ENCODE data around the gene TMEM95. TPM values are rescaled to one million over a fixed set of nuclear protein-coding genes. Genes with fewer than 3 reads are reported as not detected.

Gene TMEM95
- polyA plus RNA-seq, 1 donor (not counting 4 experiments of a cell fraction or from before 2014, with no cell fraction given), result not detected

DNA sequence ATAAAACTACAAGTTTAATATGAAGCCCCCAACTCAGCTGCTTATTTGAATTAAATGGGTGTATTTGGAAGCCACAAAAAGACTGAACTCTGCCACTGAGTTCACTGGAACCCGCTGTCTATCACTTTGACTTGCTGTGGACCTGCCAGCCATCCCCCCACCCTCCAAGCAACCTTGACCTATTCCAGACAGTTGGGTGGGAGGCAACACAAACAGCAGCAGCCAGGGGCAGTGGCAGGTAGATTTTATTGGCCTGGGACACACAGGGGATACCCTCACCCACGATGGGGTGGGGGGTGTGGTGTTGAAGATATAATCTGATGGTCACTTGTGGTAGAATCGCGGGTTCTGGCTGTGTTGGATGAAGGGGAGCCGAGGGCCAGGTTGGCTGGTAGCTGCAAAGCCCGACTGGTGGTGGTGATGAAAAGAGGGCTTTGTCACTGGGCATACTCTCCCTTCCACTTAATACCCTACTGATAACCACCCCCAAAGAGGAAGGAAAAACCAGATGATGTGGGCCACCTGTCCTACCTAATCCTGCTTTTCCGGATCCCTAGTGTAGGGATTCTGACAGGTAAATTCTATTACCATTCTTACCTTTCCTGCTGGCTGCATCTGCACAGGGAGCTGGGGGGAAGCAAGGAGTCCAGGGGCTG is 42.4 kb upstream of the TMEM95 start:
- peak overlapping the region; percentile 88 for H3K4me2 ChIP-seq (ENCODE audit: control insufficient read depth, extremely low read depth, insufficient read depth, low read depth, low read length)
- H3K36me3 ChIP-seq (ENCODE audit: control insufficient read depth in 2 of 2, extremely low read depth in 1 of 2, insufficient read depth in 2 of 2, low read length in 2 of 2), result peaks cover 38 to 61% of the 10 kb centered on the region in 2 experiments
- peaks cover 46% of the 10 kb centered on the region for H3K4me1 ChIP-seq (ENCODE audit: control insufficient read depth, extremely low read depth, insufficient read depth, low read length)
- peaks cover 61% of the 10 kb centered on the region for H3K79me2 ChIP-seq (ENCODE audit: control insufficient read depth, insufficient read depth, low read length)
- no peak overlapping the region for H2AFZ ChIP-seq (ENCODE audit: control insufficient read depth, low read length)
- H3K9me1 ChIP-seq (ENCODE audit: control insufficient read depth, extremely low read depth, insufficient read depth, low read length), result peaks cover 8% of the 10 kb centered on the region
- no peak overlapping the region for H3K27ac ChIP-seq (ENCODE audit: control insufficient read depth, insufficient read depth, low read length)
- no peak overlapping the region for H3K4me3 ChIP-seq (ENCODE audit: control insufficient read depth in 2 of 3, extremely low read depth in 1 of 3, insufficient read depth in 2 of 3, low read depth in 1 of 3, low read length in 3 of 3)
- TF ChIP-seq, protein P1, sequence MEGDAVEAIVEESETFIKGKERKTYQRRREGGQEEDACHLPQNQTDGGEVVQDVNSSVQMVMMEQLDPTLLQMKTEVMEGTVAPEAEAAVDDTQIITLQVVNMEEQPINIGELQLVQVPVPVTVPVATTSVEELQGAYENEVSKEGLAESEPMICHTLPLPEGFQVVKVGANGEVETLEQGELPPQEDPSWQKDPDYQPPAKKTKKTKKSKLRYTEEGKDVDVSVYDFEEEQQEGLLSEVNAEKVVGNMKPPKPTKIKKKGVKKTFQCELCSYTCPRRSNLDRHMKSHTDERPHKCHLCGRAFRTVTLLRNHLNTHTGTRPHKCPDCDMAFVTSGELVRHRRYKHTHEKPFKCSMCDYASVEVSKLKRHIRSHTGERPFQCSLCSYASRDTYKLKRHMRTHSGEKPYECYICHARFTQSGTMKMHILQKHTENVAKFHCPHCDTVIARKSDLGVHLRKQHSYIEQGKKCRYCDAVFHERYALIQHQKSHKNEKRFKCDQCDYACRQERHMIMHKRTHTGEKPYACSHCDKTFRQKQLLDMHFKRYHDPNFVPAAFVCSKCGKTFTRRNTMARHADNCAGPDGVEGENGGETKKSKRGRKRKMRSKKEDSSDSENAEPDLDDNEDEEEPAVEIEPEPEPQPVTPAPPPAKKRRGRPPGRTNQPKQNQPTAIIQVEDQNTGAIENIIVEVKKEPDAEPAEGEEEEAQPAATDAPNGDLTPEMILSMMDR (optimal IDR thresholded peaks at IDR 0.05 in 1 of 3, IDR thresholded peaks at IDR 0.05 in 1 of 3, conservative IDR thresholded peaks at IDR 0.05 in 1 of 3; ENCODE audit: extremely low read depth in 1 of 3, insufficient read depth in 2 of 3, low read length in 3 of 3), result no peak
- no peak for TF ChIP-seq EZH2 (IDR thresholded peaks at IDR 0.05; ENCODE audit: low read length)
- no peak overlapping the region for H3K9ac ChIP-seq (ENCODE audit: control insufficient read depth, extremely low read depth, insufficient read depth, low read length)
- peaks cover 50% of the 10 kb centered on the region for H4K20me1 ChIP-seq (ENCODE audit: control insufficient read depth, extremely low read depth, insufficient read depth, low read length)
- FAIRE-seq (no peak), DNase-seq (ENCODE audit: low read depth, low spot score) (no peak)
- H3K27me3 ChIP-seq (ENCODE audit: control insufficient read depth, extremely low read depth, insufficient read depth, low read length), result no peaks in the 10 kb centered on the region
- no peaks in the 10 kb centered on the region for H3K9me3 ChIP-seq (ENCODE audit: control insufficient read depth, low read depth, low read length)
- dilution Hi-C loops (cut with MboI; ENCODE audit: extremely low pct_ligation_motif_present, low sequenced_read_pairs), result no loop called here

DNA sequence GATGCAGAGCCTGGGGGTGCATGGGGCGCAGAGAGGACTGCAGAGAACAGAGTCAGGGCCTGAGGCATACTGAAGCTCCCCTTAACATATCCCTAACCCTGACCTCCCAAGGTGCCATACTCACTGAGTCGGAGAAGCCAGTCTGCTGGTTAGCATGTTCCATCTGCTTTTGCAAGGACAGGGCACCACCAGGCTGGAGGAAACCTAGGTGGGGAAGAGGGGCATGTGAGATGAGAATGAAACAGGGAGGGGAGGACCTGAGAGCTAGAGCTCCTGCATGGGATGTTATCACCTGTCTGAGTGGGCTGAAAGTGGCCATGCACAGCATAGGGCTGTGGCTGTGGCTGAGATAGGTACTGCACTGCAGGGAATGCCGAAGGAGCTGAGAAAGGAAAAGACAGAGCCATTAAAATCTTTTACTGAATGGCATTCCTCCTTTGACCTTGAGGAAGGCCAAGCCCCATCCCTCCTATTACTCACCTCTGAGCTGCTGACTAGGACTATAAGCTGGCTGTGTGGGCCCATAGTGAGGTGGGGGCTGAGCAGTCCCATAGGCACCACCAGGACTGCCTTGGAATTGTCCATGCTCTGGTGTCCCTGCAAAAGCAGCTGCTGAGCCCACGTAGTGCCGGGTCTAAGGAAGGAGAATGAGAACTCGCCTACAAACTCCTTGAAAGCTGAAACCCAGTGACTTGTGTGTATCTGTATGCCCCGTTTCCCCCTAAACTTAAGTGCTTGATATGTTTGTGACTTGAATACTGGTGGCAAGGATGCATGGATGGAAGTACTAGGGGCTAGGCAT is 41.7 kb upstream of the TMEM95 start:
- H4K20me1 ChIP-seq (ENCODE audit: control insufficient read depth, extremely low read depth, insufficient read depth, low read length), result peaks cover 50% of the 10 kb centered on the region
- H3K9me3 ChIP-seq (ENCODE audit: control insufficient read depth, low read depth, low read length), result no peaks in the 10 kb centered on the region
- H3K9ac ChIP-seq (ENCODE audit: control insufficient read depth, extremely low read depth, insufficient read depth, low read length), result peak overlapping the region; percentile 22
- H3K79me2 ChIP-seq (ENCODE audit: control insufficient read depth, insufficient read depth, low read length), result peaks cover 54% of the 10 kb centered on the region
- DNase-seq (ENCODE audit: low read depth, low spot score) (no peak), FAIRE-seq (no peak)
- peak overlapping the region; percentile 88 for H3K4me2 ChIP-seq (ENCODE audit: control insufficient read depth, extremely low read depth, insufficient read depth, low read depth, low read length)
- no peaks in the 10 kb centered on the region for H3K27me3 ChIP-seq (ENCODE audit: control insufficient read depth, extremely low read depth, insufficient read depth, low read length)
- dilution Hi-C loops (cut with MboI; ENCODE audit: extremely low pct_ligation_motif_present, low sequenced_read_pairs), result no loop called here
- peaks cover 8% of the 10 kb centered on the region for H3K9me1 ChIP-seq (ENCODE audit: control insufficient read depth, extremely low read depth, insufficient read depth, low read length)
- peaks cover 43 to 68% of the 10 kb centered on the region in 2 experiments for H3K36me3 ChIP-seq (ENCODE audit: control insufficient read depth in 2 of 2, extremely low read depth in 1 of 2, insufficient read depth in 2 of 2, low read length in 2 of 2)
- H3K4me3 ChIP-seq (ENCODE audit: control insufficient read depth in 2 of 3, extremely low read depth in 1 of 3, insufficient read depth in 2 of 3, low read depth in 1 of 3, low read length in 3 of 3), result peak overlapping the region in 2 of 3 experiments; percentile 79 to 92
- peak overlapping the region; percentile 40 for H3K27ac ChIP-seq (ENCODE audit: control insufficient read depth, insufficient read depth, low read length)
- no peak for TF ChIP-seq EZH2 (IDR thresholded peaks at IDR 0.05; ENCODE audit: low read length)
- TF ChIP-seq, protein P1 (optimal IDR thresholded peaks at IDR 0.05 in 1 of 3, IDR thresholded peaks at IDR 0.05 in 1 of 3, conservative IDR thresholded peaks at IDR 0.05 in 1 of 3; ENCODE audit: extremely low read depth in 1 of 3, insufficient read depth in 2 of 3, low read length in 3 of 3), result peak in 2 of 3 experiments; percentile 25 to 49
- H2AFZ ChIP-seq (ENCODE audit: control insufficient read depth, low read length), result no peak overlapping the region
- H3K4me1 ChIP-seq (ENCODE audit: control insufficient read depth, extremely low read depth, insufficient read depth, low read length), result peaks cover 46% of the 10 kb centered on the region

All from keratinocyte (primary cell).